ENCODE results near the gene MYCBP2. TPM values are rescaled to one million over a fixed set of nuclear protein-coding genes. Genes with fewer than 3 reads are reported as not detected.

MYCBP2 gene
- polyA plus RNA-seq, 4 donors, result 11.2 to 33.0 (median 23.5) TPM

GRCh38 chr13:77033717-77034302 lies 293.1 kb downstream of the MYCBP2 start:
- Histone ChIP-seq H3K36me3 (ENCODE audit: control insufficient read depth in 3 of 3, insufficient read depth in 2 of 3, low read depth in 1 of 3, low read length in 3 of 3) (no peaks in the 10 kb centered on the region), H3K4me3 (ENCODE audit: low read depth in 1 of 3, low read length in 3 of 3) (no peak overlapping the region), H3K4me1 (ENCODE audit: control insufficient read depth in 3 of 3, insufficient read depth in 2 of 3, low read depth in 1 of 3, low read length in 2 of 3) (no peaks in the 10 kb centered on the region), H3K27me3 (ENCODE audit: control insufficient read depth in 3 of 3, insufficient read depth in 3 of 3, low read length in 3 of 3) (no peaks in the 10 kb centered on the region), H3K27ac (ENCODE audit: low read depth in 1 of 3, low read length in 2 of 3) (no peak overlapping the region), H3K9me3 (ENCODE audit: control insufficient read depth in 2 of 2, insufficient read depth in 1 of 2, low read depth in 1 of 2, low read length in 1 of 2) (no peaks in the 10 kb centered on the region)
- no peak for FAIRE-seq
- 87 to 91% (median 91%) methylated on average over 4 of the region's 4 CpGs for WGBS, 3 donors
- no peak for DNase-seq

- DNase-seq, result no peak
- no peak for FAIRE-seq
- no peaks in the 10 kb centered on the region for H3K36me3 ChIP-seq (ENCODE audit: control insufficient read depth in 3 of 3, insufficient read depth in 2 of 3, low read depth in 1 of 3, low read length in 3 of 3)
These were observed 295.1 kb downstream of the MYCBP2 start for GRCh38 chr13:77031656-77032243.

GRCh38 chr13:77029436-77029835 lies 297.5 kb downstream of the MYCBP2 start:
- Histone ChIP-seq H3K27ac (ENCODE audit: low read depth in 1 of 3, low read length in 2 of 3) (no peak overlapping the region), H3K4me1 (ENCODE audit: control insufficient read depth in 3 of 3, insufficient read depth in 2 of 3, low read depth in 1 of 3, low read length in 2 of 3) (peaks cover 0 to 4% (median 0%) of the 10 kb centered on the region in 3 donors), H3K4me3 (ENCODE audit: low read depth in 1 of 3, low read length in 3 of 3) (no peak overlapping the region), H3K9me3 (ENCODE audit: control insufficient read depth in 2 of 2, insufficient read depth in 1 of 2, low read depth in 1 of 2, low read length in 1 of 2) (no peaks in the 10 kb centered on the region), H3K36me3 (ENCODE audit: control insufficient read depth in 3 of 3, insufficient read depth in 2 of 3, low read depth in 1 of 3, low read length in 3 of 3) (peaks cover 0 to 2% (median 0%) of the 10 kb centered on the region in 3 donors), H3K27me3 (ENCODE audit: control insufficient read depth in 3 of 3, insufficient read depth in 3 of 3, low read length in 3 of 3) (no peaks in the 10 kb centered on the region)
- WGBS, 3 donors, result 91 to 100% (median 97%) methylated on average over 1 of the region's 1 CpG
- FAIRE-seq, result no peak
- DNase-seq, result no peak

More at GRCh38 chr13:77031656-77032243, 295.1 kb downstream of the MYCBP2 start:
- no peak overlapping the region for H3K27ac ChIP-seq (ENCODE audit: low read depth in 1 of 3, low read length in 2 of 3)
- H3K4me3 ChIP-seq (ENCODE audit: low read depth in 1 of 3, low read length in 3 of 3), result no peak overlapping the region
- 92 to 96% (median 92%) methylated on average over 6 of the region's 6 CpGs for WGBS, 3 donors
- no peaks in the 10 kb centered on the region for H3K27me3 ChIP-seq (ENCODE audit: control insufficient read depth in 3 of 3, insufficient read depth in 3 of 3, low read length in 3 of 3)
- H3K9me3 ChIP-seq (ENCODE audit: control insufficient read depth in 2 of 2, insufficient read depth in 1 of 2, low read depth in 1 of 2, low read length in 1 of 2), result no peaks in the 10 kb centered on the region
- peaks cover 0 to 4% (median 0%) of the 10 kb centered on the region in 3 donors for H3K4me1 ChIP-seq (ENCODE audit: control insufficient read depth in 3 of 3, insufficient read depth in 2 of 3, low read depth in 1 of 3, low read length in 2 of 3)

DNA sequence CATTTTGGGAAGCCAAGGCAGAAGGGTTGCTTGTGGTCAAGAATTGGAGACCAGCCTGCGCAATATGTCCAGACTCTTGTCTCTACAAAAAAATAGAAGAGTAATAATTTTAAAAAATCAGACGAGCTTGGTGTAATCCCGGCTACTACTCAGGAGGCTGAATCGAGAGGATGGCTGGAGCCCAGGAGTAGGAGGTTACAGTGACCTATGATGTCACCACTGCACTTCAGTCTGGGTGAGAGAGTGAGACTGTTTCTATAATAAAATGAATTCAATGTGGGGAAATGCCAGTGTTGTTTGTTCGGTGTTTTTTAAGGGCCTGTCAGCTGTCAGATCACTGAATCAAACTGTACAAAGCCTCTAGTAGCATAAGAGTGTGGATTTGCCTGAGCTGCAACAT lies 298.7 kb downstream of the MYCBP2 start:
- Histone ChIP-seq H3K27ac (ENCODE audit: low read depth in 1 of 3, low read length in 2 of 3) (no peak overlapping the region), H3K27me3 (ENCODE audit: control insufficient read depth in 3 of 3, insufficient read depth in 3 of 3, low read length in 3 of 3) (no peaks in the 10 kb centered on the region), H3K36me3 (ENCODE audit: control insufficient read depth in 3 of 3, insufficient read depth in 2 of 3, low read depth in 1 of 3, low read length in 3 of 3) (peaks cover 0 to 2% (median 0%) of the 10 kb centered on the region in 3 donors), H3K4me3 (ENCODE audit: low read depth in 1 of 3, low read length in 3 of 3) (no peak overlapping the region), H3K4me1 (ENCODE audit: control insufficient read depth in 3 of 3, insufficient read depth in 2 of 3, low read depth in 1 of 3, low read length in 2 of 3) (peaks cover 0 to 4% (median 0%) of the 10 kb centered on the region in 3 donors), H3K9me3 (ENCODE audit: control insufficient read depth in 2 of 2, insufficient read depth in 1 of 2, low read depth in 1 of 2, low read length in 1 of 2) (no peaks in the 10 kb centered on the region)
- FAIRE-seq (no peak), DNase-seq (peak; percentile 11 to 25)
- WGBS, 3 donors, result 69 to 80% (median 70%) methylated on average over 5 of the region's 5 CpGs

GRCh38 chr13:77026861-77027621 lies 299.9 kb downstream of the MYCBP2 start, which contains the start of gene FBXL3:
Gene FBXL3 (minus strand): TSS chr13:77027159. CDS start chr13:77021860, 5,299 bp downstream.
- Histone ChIP-seq H3K27me3 (ENCODE audit: control insufficient read depth in 3 of 3, insufficient read depth in 3 of 3, low read length in 3 of 3) (no peaks in the 10 kb centered on the region), H3K4me1 (ENCODE audit: control insufficient read depth in 3 of 3, insufficient read depth in 2 of 3, low read depth in 1 of 3, low read length in 2 of 3) (peaks cover 4 to 9% (median 7%) of the 10 kb centered on the region in 3 donors), H3K4me3 (ENCODE audit: low read depth in 1 of 3, low read length in 3 of 3) (peak within 1 kb of the TSS; percentile 85 to 100 (median 97)), H3K36me3 (ENCODE audit: control insufficient read depth in 3 of 3, insufficient read depth in 2 of 3, low read depth in 1 of 3, low read length in 3 of 3) (peaks cover 0 to 2% (median 0%) of the 10 kb centered on the region in 3 donors), H3K27ac (ENCODE audit: low read depth in 1 of 3, low read length in 2 of 3) (peak within 1 kb of the TSS; percentile 98 to 100 (median 100)), H3K9me3 (ENCODE audit: control insufficient read depth in 2 of 2, insufficient read depth in 1 of 2, low read depth in 1 of 2, low read length in 1 of 2) (no peaks in the 10 kb centered on the region)
- 0 to 1% (median 1%) methylated on average over 37 to 74 of the region's 74 CpGs for WGBS, 3 donors
- FAIRE-seq (no peak), DNase-seq (peak; percentile 84 to 90)

GRCh38 chr13:77026255-77026860 lies 300.5 kb downstream of the MYCBP2 start:
- 0 to 1% (median 0%) methylated on average over 33 to 61 of the region's 62 CpGs for WGBS, 3 donors

GRCh38 chr13:77022341-77022740 lies 304.6 kb downstream of the MYCBP2 start:
- H3K27me3 ChIP-seq (ENCODE audit: control insufficient read depth in 3 of 3, insufficient read depth in 3 of 3, low read length in 3 of 3), result no peaks in the 10 kb centered on the region
- no peak for FAIRE-seq
- no peaks in the 10 kb centered on the region for H3K9me3 ChIP-seq (ENCODE audit: control insufficient read depth in 2 of 2, insufficient read depth in 1 of 2, low read depth in 1 of 2, low read length in 1 of 2)
- peaks cover 0 to 6% (median 2%) of the 10 kb centered on the region in 3 donors for H3K36me3 ChIP-seq (ENCODE audit: control insufficient read depth in 3 of 3, insufficient read depth in 2 of 3, low read depth in 1 of 3, low read length in 3 of 3)
- peak overlapping the region in 1 of 3 donors; percentile 34 for H3K27ac ChIP-seq (ENCODE audit: low read depth in 1 of 3, low read length in 2 of 3)
- WGBS, 3 donors, result 60 to 73% (median 70%) methylated on average over 3 of the region's 3 CpGs
- DNase-seq, result no peak
- peaks cover 8 to 13% (median 9%) of the 10 kb centered on the region in 3 donors for H3K4me1 ChIP-seq (ENCODE audit: control insufficient read depth in 3 of 3, insufficient read depth in 2 of 3, low read depth in 1 of 3, low read length in 2 of 3)
- H3K4me3 ChIP-seq (ENCODE audit: low read depth in 1 of 3, low read length in 3 of 3), result no peak overlapping the region

More at GRCh38 chr13:77026255-77026860, 300.5 kb downstream of the MYCBP2 start:
- Histone ChIP-seq H3K4me3 (ENCODE audit: low read depth in 1 of 3, low read length in 3 of 3) (peak overlapping the region; percentile 85 to 100 (median 97)), H3K27me3 (ENCODE audit: control insufficient read depth in 3 of 3, insufficient read depth in 3 of 3, low read length in 3 of 3) (no peaks in the 10 kb centered on the region), H3K27ac (ENCODE audit: low read depth in 1 of 3, low read length in 2 of 3) (peak overlapping the region; percentile 98 to 100 (median 100)), H3K4me1 (ENCODE audit: control insufficient read depth in 3 of 3, insufficient read depth in 2 of 3, low read depth in 1 of 3, low read length in 2 of 3) (peaks cover 4 to 9% (median 8%) of the 10 kb centered on the region in 3 donors), H3K36me3 (ENCODE audit: control insufficient read depth in 3 of 3, insufficient read depth in 2 of 3, low read depth in 1 of 3, low read length in 3 of 3) (peaks cover 0 to 4% (median 0%) of the 10 kb centered on the region in 3 donors), H3K9me3 (ENCODE audit: control insufficient read depth in 2 of 2, insufficient read depth in 1 of 2, low read depth in 1 of 2, low read length in 1 of 2) (no peaks in the 10 kb centered on the region)
- DNase-seq (peak; percentile 93), FAIRE-seq (no peak)

DNA sequence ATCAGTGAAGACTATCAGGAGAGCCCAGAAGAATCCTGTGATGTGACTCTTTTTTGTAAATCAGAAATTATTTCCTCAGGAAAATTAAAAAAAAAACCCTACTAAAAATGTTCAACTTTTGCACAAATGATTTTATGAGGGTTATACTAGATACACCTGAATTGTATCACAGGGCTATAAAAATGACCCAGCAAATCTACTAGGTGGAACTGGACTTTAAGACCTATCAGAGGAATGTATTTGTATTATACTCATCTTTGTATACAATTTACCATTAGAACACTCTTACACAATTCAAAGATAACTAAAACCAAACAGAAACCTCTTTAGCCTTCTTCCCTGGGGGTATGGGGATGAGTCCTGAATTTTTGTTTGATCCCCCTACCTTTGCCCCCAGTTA lies 307.1 kb downstream of the MYCBP2 start:
- DNase-seq, result peak in 1 of 2 donors; percentile 58
- no peak for FAIRE-seq
- Histone ChIP-seq H3K4me3 (ENCODE audit: low read depth in 1 of 3, low read length in 3 of 3) (no peak overlapping the region), H3K27ac (ENCODE audit: low read depth in 1 of 3, low read length in 2 of 3) (no peak overlapping the region), H3K4me1 (ENCODE audit: control insufficient read depth in 3 of 3, insufficient read depth in 2 of 3, low read depth in 1 of 3, low read length in 2 of 3) (peaks cover 8 to 17% (median 9%) of the 10 kb centered on the region in 3 donors), H3K27me3 (ENCODE audit: control insufficient read depth in 3 of 3, insufficient read depth in 3 of 3, low read length in 3 of 3) (no peaks in the 10 kb centered on the region), H3K9me3 (ENCODE audit: control insufficient read depth in 2 of 2, insufficient read depth in 1 of 2, low read depth in 1 of 2, low read length in 1 of 2) (no peaks in the 10 kb centered on the region), H3K36me3 (ENCODE audit: control insufficient read depth in 3 of 3, insufficient read depth in 2 of 3, low read depth in 1 of 3, low read length in 3 of 3) (peaks cover 2 to 10% (median 3%) of the 10 kb centered on the region in 3 donors)
